EL (cell line): ENCODE results near the gene RHBDF2.
A peak's percentile ranks its signal among the peaks of the same experiment; 100 is the strongest.
"Not testable (repeated sequence)": the region's sequence is repeated elsewhere in the genome, so short reads cannot be mapped to it uniquely, and the experiment has no call there.

Source experiments
- DNase-seq: peaks from one replicate; pipeline ENCODE4 v3.0.0-alpha.2; 2016

Gene RHBDF2

GRCh38 chr17:76537578-76538280, 36.5 kb upstream of the RHBDF2 start, which contains the start of gene CYGB:
Gene CYGB, minus strand, starts transcription at chr17:76537709. Its CDS starts 167 bp downstream, at chr17:76537542.
- no peak for DNase-seq

DNA sequence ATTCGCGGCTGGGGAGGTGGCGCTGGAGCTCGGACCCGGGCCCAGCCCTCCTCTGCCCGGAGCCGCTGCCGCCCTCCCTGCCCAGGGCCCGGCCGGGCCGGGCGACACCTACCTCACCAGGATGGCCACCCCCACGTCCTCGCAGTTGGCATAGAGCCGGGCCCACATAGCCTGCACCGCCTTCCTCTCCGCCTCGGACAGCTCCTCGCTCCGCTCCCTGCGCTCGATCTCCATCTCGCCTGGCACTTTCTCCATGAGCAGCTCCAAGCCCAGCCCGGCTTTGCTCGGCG, 36.0 kb upstream of the RHBDF2 start:
- DNase-seq, result no peak

DNA sequence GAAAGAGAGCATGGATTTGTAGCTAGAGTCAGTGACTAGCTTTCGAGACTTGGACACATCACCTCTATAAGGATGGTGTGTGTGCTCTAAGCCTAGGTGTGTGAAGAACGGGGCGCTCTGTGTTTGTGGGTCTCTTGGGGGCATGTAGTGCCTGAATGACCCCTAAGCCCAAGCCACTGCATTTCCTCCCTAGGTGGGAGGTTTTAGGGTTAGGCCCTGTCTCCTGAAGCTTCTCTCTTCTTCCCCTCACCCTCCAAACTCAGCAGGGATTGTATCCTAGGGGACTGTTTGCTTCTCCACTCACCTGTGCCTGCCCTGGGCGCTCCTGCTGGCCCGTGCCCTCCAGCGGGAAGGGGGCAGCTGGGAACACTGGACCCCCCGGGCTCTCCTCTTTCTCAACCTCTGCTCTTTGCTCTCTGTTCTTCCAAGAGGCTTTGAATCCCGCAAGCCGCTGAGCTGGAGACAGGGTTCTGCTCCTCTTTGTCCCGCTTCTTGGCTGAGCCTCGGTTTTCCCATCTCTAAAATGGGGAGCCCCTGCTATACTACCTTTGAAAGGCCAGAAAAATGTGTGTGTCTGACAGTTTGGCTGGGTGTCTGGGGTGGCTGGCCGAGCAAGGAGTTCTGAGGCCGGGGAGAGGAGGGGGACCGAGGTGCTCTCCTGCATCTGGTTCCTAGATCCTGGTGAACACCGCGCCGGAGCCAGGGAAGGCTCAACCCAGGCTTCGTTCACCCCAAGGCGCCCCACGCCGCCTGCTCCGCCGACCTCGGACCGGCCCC, 35.5 kb upstream of the RHBDF2 start:
- no peak for DNase-seq

DNA sequence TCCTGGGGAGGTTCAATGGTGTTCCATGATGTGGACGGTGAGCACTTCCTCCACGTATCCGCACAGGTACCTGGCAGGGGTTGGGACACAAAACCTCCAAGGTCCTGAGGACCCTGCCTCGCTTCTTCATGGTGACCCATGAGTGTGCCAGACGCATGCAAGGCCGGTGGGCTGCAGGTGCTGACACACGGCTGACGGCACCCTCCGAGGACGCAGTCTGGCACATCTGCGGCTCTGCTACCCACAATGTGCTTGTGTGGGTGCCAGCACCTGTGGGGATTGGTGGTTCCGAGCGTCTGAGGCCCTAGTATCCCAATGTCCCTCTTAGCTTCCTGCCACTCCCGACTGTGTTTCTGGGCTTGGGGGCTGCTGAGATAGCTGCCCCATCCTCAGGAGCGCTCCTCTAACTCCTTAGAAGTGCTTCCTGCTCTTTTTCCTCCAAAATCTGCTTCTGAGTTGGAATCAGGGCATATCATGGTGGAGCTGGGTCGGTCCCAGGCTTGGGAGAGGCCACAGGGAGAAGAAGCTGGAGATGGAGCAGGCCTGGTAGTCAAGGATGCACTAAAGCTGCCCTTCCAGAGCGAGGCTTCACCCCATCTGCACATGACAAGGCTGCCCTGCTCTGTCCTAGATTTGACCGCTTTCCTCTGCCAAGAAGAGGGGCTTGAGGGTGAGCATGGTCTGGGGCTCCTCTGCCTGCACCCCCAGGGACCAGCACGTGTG, 34.7 kb upstream of the RHBDF2 start:
- DNase-seq, result no peak

- DNase-seq, result no peak
These were observed 33.9 kb upstream of the RHBDF2 start for GRCh38 chr17:76534831-76535732.

- DNase-seq, result not testable (repeated sequence)
These were observed 32.6 kb upstream of the RHBDF2 start for GRCh38 chr17:76533640-76534359.

DNA sequence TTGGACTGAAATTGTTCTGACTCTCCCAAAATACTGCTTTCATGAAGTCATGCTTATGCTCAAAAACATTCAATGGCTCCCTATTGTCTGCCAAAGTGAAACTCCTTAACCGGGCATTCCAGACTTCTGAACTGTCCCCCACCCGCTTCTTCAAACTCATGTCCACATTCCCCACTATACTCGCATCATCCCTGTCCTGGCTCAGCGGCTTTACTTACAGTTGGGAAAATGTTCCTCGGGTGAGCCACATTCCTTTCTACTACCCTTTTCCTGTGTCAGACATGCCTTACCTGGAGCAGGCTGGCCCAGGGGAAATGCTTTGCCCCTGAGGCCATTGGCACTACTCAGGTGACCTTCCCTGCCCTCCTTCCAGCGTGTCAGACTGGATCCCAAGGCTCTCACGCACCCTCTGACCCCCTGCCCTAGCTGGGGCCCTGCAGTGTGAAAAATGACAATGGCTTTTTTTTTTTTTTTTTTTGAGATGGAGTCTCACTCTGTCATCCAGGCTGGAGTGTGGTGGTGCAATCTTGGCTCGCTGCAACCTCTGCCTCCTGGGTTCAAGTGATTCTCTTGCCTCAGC, 30.9 kb upstream of the RHBDF2 start:
- no peak for DNase-seq

DNA sequence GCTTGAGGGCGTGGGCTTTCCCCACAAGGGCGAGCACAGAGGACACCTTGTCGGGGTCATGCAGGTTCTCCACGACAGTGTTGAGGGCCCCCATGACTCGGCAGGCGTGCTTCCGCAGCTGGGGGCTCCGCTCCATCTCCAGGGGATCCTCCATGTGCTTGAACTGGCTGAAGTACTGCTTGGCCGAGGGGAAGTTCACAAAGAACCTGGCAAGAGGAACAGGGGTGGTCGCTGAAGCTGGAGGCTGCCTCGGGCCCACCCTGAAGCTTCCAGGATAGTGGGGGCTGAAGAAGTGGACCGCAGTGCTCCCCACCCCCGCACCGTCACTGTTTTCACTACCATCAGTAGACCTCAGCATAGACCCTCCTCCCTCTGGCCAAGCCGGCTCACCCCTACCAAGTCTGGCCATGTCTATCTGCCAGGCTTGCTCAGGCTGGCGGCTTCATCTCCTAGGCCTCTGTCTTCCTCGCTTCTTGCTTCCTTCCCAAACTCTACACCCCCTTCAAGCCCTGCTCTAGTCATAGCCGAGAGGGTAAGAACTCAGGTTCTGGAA, 30.3 kb upstream of the RHBDF2 start:
- no peak for DNase-seq

DNA sequence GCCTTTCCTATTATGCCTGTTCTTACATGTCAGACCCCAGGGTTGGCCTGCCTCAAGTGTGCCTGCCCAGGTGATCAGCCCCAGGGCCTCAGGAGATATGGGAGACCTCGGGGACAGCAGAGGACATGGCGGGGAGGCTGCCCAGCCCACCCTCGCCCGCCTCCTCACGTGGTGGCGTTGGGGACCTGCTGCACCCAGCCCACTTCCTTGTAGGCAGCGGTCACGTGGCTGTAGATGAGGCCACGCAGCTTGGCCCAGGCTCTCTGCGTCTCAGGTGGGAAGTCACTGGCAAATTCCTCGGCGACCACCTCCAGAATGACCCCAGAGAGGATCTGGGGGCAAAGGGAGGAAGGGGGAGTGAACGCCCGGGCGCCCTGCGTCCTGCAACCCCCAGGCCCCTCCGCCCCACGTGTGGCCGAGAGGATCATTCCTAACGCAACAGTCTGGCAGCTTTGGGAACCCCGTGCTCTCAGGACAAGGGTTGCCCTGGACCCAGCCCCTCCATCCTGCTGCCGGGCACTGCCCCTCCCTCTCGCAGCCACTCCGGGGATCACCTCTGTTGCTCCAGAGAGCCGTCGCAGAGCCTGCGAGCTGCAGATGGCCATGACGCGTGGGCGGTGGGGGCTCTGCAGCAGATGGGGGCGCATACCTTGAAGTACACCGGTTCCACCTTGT, 29.7 kb upstream of the RHBDF2 start:
- no peak for DNase-seq

DNA sequence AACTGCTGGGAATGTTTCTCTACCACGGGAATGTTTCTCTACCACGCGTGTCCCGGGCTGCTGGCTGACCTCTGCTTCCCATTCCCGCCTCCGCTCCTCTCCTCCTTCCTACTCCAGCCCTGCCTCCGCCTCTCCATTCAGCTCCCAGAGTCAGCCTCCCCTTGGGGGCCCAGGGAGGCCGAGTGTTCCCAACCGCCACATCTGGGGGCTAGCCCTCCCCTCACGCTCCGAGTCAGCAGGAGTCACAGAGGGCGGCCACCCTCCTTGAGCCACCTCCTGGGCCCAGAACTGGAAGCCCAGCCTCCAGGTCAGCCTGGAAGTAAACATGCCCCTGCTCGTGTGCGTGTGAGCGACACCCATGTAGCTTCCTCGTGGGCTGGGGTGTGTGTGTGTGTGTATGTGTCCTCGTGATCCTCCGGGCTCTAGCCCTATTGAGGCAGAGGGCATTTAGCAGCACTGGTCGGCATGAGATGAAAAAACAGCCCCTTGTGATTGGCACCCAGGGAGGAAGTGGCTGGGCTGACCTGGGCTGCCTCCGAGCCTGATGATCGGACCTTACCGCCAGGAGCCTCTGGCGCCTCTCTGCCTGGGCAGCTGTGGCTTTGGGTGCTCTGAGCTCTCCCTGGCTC, 29.0 kb upstream of the RHBDF2 start:
- DNase-seq, result peak; percentile 36

- DNase-seq, result peak; percentile 87
These were observed 28.2 kb upstream of the RHBDF2 start for GRCh38 chr17:76529224-76530094.

DNA sequence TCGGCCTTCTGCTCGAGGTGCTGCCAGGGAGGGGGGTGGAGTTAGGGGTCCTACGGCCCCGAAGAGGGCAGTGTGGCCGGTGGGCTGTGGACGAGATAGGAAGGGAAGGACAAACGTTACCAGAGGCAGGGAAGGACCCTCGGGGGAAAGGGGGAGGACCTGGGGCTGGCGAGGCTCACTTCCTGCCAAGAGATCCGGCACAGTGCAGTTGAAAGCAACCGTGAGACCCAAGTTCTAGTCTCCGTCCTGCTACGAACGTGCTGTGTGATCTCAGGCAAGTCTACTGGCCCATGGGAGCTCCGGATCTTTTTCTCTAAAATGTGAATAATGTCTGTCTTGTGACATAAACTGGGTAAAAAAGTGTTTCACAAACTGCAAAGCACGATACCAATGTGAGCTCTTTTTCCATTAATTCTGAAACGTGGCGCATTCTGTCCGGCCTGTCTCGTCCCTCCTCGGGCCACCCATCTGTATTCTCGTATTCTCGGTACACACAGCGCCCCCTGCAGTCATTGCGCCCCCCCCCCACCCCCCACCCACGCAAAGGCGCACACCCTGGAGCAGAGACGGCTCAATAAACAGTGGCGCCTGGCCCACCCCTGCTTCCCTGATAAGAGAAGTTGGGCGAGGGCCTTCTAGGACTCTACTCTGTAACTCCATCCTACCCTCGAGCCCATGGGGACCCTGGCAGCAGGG, 27.5 kb upstream of the RHBDF2 start:
- DNase-seq, result no peak

GRCh38 chr17:76528156-76528527, 26.9 kb upstream of the RHBDF2 start:
- no peak for DNase-seq

DNA sequence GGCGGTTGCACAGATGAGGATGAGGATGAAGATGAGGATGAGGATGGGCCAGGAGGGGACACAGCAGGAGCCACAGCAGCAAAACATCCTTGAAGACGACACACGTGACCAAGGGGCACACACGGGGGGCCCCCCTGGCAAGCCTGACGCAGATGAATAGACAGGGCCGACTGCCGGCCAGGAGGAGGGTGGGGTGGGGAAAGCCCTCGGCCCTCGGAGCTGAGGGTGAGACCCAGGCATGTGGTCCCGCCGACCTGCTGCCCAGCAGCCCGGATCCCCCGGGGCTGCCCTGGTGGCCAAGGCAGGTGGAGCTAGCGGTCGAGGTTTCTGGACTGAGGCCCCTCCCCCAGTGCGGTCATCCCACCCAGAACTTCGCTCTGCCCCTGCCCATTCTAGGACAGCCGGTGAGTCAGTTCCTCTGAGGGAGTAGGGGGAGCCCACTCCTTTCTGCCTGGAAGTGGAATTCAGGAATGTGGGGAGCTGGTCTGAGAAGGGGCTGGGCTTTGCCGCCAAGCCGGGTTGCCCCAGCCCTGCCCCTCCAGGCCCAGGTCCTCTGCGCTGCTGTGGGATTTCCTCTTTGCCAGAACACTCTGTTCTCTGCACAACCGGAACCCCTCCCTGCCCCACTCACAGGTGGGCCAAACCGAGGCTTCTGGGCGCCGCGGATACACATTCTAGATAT, 26.3 kb upstream of the RHBDF2 start:
- DNase-seq, result peak; percentile 82

DNA sequence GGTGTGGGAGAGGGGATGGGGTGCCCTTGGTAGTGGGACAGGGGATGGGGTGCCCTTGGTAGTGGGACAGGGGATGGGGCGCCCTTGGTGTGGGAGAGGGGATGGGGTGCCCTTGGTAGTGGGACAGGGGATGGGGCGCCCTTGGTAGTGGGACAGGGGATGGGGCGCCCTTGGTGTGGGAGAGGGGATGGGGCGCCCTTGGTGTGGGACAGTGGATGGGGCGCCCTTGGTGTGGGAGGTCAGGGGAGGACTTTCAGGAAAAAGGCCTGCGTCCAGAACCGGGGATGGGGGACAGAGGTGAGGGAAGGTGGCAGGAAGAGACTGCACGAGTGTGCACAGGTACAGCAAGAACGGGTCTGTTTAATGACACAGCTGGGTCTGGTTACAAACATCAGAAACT, 25.8 kb upstream of the RHBDF2 start:
- not testable (repeated sequence) for DNase-seq

GRCh38 chr17:76525513-76525833, 24.2 kb upstream of the RHBDF2 start:
- DNase-seq, result not testable (repeated sequence)

GRCh38 chr17:76524598-76525512, 23.6 kb upstream of the RHBDF2 start:
- no peak for DNase-seq
